Stimulated activated CD8-positive, alpha-beta memory T cell treated with anti-CD3 and anti-CD28 coated beads, Interleukin-12 subunit alpha, Interleukin-12 subunit beta, amount 100 ng/mL, for 4 hours (primary cell): ENCODE measurements around the gene SLC4A1.

ENCODE experiments used
- DNase-seq: peaks from one replicate; pipeline ENCODE4 v3.0.0-alpha.2; 2020; ENCODE audit warnings: low read depth

SLC4A1 gene

DNA sequence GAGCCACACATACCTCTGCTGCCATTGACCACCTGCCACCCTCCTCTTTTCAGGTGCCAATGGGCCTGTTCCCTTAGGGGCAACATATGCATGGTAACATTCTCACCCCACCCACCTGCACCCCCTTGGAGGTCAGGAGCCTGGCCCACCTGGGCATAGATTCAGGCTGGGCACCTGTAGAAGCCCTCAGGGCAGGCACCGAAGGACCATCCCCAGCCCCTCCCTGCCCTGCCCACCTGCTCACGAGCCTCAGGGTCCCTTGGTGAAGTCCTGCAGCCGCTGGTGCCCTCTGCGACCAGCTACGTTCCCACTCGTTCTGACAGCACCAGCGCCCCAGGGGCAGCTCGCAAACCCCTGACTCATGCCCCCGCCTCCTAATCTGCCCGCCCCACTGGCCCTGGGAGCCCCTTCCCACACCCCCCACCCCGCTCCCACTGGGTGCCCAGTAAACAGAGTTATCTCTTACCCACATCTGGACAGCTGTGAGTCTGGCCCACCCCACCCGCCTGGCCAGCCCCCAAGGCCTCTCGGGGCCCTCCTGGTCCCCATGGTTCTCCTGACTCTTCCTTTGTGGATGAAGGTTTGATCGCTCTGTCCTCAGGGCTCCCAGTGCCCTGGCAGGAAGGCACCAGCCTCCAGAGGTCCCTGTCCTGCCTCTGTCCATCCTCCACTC lies at the start of gene SLC4A1:
Gene SLC4A1 (minus strand): TSS at position 318 of the 673 bp plus-strand sequence. CDS start 5,269 bp downstream, outside the sequence.
- DNase-seq = no peak

DNA sequence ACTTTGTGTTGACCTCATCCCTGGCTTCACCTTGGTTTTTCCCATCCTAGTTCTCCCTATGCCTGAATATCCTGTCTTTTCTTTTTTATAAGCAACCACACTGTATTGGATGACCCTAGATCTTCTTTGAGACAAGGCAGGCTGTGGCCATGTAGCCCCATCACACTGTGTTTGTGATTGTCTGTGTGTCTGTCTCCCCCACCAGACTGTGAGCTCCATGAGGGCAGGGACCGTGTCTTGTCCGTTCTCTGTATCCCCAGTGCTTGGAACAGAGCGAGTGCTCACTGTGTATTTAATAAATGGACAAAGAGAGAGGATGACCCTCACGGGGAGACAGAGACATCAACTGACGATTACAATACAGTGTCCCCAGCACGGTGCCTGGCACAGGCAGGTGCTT lies 49.6 kb upstream of the SLC4A1 start:
- DNase-seq = no peak

DNA sequence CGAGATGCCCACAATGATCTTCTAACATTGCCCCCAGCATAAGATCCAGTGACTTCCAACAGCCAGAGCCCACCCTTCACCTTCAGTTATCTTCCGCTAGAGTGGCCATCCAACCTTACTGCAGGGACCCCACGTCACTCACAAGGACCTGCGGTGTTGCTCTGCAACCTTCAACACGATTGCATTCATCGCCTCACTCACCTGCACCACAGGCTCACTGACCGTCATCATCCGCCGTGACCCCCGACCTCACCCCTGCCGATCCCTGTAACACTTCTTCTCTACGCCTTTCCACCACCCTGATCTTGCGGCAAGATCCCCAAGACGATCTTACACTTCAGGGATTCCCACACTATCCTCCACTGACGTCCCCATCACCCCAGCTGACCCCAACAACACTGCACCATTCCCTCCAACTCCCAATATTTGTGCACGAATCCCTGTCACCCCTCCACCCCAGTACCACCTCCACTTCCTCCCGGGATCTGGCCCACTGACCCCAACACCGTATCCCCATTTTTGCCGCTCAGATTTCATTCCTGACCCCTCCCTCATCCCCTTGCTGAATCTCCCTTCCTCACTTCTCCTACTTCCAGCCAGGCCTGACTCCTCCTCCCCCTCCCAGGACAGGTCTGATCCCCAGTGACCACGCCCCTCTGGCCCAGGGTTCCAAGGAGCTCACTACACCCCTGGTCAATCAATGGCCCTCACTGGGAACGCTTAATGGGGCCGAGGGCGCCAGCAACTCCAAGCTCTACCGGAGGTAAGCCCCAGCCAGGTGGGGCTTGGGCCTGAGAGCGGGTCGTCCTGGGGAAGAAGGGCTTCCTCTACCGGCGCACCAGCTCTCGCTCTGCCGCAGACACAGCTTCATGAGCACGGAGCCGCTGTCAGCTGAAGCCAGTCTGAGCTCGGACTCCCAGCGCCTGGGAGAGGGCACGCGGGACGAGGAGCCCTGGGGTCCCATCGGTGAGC lies 48.1 kb upstream of the SLC4A1 start:
- DNase-seq = no peak

DNA sequence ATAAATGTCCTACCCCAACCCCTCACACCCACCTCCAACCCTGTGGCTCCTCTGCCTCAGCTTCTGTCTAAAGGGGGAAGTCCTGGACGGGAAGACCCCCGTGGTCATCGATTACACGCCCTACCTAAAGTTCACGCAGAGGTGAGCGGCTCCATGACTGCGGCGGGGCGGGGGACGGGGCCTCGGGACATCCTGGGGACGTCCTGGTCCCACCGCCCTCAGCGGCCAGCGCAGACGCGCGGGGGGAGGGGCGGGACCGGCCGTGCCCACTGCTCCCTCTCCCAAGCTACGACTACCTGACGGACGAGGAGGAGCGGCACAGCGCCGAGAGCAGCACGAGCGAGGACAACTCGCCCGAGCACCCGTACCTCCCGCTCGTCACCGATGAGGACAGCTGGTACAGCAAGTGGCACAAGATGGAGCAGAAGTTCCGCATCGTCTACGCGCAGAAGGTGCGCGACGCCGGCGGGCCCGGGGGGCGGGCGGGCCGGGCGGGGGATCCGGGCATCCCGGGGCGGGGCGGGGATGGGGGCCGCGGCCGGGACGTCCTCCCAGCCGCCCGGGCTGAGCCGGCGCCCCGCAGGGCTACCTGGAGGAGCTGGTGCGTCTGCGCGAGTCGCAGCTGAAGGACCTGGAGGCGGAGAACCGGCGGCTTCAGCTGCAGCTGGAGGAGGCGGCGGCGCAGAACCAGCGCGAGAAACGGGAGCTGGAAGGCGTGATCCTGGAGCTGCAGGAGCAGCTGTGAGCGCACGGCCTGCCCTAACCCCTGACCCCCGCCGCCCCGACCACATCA lies 47.1 kb upstream of the SLC4A1 start:
- no peak for DNase-seq

DNA sequence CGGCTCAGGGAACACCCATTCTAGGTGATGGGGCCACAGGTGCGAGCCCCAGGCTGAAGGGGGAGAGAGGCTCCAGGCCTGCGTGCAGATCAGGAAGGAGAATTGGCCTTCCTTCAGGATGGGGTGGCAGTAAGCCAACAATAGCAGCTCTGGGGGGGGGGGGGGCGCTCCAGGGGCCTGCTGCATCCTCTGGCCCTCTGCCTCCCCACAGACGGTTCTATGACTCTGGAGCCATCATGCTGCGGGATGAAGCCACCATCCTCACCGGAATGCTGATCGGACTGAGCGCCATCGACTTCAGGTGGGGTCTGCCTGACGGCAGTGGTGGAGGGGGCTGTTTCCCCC lies 46.6 kb upstream of the SLC4A1 start:
- no peak for DNase-seq

DNA sequence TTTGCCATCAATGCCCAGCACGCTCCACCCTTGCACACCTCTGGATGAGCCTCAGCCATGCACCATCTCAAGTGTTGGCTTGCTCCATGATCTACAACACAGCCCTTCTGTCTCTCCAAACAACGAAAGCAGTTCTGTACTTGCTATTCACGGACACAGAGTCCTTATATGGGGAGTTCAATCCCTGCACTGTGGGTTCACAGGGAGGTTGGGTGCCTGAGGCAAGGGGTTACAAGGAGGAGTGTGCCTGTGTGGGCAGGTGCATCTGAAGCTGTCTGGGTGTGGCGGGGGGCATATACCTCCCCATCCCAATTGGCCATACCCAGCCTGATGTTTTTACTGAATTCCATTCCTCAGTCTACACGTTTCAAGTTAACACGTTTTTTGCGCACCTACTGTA lies 46.1 kb upstream of the SLC4A1 start:
- DNase-seq = no peak

DNA sequence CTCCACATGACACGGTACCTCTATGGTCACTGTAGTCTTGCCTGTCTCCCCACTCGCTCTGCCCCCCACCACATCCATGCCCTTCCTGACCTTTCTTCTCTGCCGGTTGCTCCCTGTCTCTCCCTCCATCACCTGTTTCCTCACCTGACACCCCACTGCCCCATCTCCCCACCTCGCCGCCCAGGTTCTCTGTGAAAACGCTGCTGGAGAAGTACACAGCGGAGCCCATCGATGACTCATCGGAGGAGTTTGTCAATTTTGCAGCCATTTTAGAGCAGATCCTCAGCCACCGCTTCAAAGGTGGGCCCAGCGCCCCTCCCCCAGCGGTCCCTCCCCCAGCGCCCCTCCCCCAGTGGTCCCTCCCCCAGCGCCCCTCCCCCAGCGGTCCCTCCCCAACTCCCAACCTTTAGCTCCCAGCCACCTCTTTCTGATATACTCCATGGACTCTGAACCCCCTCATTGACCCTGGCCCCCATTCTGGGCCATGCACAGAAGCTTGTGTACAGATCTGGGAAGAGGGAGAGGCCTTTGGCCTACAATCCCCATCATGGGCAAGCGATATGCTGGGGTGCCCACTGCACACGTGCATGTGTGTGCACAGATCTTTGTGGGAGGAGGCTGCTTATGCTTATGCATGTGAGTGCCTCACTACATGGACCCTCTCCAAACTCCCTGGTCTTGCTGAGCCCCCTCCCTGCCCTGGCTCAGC lies 44.6 kb upstream of the SLC4A1 start:
- DNase-seq = no peak

DNA sequence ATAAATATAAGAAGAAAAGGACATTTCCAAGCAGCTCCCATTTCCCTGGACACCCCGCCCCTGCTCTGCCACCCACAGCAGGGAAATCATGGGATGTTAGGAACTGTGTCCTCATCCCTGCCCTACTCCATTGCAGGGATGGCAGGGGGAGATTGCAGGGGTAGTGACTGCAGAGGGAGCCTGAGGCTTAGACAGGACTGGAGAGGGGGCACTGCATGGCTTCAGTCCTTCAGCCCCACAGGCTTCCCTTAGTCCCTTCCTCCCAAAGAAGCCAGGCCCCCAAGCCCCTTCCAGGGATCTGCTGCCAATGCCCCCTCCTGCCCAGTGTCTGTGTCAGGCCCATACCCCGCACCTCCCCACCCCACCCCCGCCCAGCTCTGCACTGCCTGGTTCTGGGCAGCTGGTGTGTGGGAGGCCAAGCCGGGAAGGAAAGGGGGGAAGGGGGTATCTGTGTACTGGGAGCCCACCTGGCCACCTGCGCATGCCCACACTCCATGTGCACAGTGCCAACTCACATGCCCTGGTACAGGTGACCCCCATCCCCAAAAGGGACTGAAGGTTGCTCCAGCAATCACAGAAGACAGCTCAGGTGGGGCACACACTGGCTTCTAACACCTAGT lies 43.7 kb upstream of the SLC4A1 start:
- no peak for DNase-seq

DNA sequence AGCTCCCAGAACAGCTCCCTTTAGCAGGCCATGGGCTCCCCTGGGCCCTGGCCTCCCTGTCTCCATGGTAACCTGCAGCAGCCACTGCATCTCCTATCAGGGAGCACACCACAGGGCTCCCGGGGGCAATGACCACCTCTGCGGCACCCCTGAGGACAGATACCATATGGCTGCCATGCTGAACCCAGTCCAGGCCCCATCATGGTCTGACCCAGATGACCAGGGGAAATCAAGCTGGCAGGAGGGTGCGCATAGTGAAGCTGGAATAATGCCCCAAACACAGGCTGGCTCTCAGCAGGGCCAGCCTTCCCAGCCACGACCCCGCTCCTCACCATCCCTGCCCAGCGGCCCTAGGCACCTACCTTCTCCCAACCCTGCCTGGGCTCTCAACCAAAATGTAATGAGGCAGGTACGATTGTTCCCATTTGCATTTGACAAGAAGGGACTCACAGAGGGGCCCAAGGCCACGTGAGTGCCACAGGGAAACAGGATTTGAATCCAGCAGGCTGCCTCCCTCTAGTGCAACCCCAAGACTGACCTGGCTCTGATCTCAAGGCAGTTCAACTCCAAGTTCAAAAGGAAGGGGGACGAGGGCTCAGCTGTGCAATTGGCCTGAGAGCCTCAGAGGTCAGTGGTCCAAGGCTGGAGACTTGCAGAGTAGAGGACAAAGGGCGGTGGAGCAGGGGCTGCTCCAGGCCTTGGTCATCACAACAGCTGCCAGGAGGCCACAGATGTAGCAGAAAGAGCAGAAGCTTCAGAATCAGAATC lies 42.9 kb upstream of the SLC4A1 start:
- no peak for DNase-seq

DNA sequence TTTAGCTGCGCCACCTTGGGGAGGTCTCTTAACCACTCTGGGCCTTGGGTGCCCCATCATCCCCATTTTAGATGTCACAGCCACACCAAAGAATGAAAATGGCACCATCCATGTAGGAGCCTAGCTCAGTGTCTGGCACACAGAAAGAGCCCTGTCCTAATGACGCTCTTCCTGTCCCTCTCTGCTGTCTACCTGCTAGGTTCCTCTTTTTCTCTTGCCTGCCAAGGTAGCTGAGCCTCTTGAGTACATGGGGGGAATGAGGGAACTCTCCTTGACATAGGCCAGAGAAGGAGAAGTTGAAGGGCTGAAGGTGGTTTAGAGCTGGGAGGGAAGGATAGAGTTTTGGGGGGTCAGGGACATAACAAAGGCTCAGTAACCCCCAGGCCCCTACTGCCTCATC lies 42.3 kb upstream of the SLC4A1 start:
- no peak for DNase-seq

DNA sequence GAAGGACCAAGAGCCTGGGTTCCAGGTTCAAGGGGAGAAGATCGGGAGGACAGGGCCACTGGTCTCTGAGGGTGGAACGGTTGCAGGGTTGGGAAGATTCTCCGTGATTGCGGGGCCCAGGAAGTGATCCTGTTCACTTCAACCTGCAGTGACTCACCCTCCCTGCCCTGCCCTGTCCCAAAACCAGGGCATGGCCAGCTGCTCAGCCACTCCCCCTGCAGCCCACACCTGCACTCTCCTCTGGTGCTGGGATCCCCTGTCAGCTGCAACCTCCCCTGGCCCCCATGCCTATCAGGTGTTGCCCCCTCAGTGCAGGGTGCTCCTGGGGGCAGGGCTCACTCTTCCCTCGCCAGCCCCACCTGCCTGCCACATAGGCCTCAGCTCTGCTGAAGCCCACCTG lies 41.5 kb upstream of the SLC4A1 start:
- no peak for DNase-seq

DNA sequence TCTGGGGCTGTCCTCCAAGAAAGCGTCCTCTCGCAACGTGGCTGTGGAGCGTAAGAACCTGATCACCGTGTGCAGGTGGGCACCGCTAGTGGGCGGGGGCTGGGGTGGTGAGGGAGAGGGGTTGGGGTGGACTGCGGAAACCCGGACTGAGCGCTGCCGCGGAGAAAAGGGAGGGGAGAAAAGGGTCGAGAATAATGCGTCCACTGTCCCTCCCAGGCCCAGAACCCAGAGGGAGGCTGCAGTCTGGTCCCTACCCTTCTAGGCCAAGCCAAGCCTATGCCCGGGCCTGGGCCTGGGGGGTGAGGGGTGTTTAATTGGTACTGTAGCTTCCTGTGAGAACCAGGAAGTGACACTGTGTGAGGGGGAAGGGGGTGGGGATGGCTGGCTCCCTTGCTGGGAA lies 40.9 kb upstream of the SLC4A1 start:
- no peak for DNase-seq

DNA sequence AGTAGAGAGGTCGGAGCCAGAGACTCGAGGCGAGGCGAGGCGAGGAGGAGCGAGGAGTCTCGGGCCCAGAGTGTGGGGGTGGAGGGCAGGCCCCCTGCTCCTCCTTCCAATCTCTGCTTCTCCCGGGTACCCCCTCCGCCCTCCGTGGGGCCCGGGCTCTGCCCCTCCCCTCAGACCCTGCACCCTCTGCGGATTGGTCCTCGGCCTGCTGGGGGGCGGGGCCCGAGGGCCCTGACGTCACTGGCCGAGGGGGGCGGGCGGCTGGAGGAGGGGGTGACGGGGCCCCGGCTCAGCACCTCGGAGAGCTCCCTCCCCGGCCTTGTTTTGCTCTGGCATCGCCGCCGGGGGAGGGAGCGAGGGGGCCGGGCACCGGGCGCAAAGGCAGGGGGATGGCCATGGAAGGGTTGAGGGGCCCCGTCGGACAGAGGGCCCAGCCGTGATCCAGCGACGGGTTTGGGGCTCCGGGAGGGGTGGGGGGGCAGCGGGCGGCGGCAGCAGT lies 40.4 kb upstream of the SLC4A1 start, which contains the start of gene RUNDC3A:
Gene RUNDC3A (plus strand): TSS at position 282 of the 499 bp plus-strand sequence. CDS start 232 bp downstream, outside the sequence.
- peak; percentile 68 for DNase-seq

DNA sequence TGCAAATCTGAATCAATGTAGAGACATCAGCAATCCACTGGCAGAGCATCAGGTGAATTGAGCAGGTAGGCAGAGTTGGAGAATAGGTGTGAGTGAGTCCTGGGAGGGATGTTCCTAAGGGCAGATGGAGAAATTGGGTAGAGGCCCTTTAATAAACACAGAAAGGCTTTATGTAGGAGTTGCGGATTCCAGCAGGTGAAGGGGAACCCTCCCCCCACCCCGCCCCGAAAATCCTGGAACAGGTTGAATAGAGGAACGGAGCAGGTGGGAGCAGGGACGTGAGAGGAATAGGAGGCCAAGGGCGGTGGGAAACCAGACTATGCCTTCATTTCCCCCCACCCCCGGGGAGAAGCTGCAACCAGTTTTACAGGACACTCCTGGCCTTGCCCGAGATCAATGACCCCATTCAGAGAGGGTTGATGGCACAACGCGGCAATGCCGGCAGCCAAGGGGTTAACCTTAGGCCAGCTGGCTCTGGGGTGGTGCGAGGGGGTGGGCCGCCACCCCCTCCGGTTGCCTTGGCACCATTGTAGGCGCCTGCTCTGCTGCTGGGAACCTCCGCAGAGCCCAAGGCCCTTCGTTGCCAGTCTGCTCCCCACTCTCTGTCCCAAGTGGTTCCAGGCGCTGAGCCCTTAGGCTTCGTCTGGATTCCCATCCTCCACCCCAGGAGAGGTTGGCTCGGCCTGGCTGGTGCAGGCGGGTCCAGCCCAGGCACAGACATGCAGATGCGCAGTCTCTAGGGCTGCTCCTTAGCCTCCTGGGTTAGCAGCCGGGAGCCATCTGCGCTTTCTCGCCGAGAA lies 39.7 kb upstream of the SLC4A1 start:
- no peak for DNase-seq

DNA sequence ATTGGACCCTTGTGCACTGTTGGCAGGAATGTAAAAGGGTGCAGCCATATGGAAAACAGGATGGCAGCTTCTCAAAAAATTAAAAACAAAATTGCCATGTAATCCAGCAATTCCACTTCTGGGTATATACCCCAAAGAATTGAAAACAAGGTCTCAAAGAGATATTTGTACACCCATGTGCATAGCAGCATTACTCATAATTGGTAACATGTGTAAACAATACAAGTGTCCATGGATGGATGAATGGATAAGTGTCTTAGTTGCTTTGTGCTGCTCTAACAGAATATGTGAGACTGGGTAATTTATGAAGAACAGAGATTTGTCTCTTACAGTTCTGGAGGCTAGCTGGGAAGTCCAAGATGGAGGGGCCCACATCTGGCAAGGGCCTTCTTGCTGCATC lies 36.7 kb upstream of the SLC4A1 start:
- no peak for DNase-seq

DNA sequence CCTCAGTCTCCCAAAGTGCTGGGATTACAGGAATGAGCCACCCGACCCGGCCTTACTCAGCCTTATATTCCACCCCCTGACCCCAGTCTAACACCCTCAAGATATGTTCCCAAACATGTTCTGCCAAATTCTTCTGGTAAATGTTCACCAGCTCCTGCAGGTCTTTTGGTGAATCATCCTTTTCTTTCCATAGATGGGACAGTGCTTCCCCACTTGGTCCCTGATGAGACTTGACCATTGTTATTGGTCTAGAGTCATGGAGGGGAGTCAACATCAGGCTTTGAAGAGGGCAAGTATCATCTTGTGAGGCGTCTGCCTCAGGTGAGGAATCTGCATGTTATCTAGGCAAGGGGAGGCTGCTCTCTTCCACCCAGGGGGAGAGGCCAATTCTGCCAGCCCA lies 30.0 kb upstream of the SLC4A1 start:
- DNase-seq = no peak

DNA sequence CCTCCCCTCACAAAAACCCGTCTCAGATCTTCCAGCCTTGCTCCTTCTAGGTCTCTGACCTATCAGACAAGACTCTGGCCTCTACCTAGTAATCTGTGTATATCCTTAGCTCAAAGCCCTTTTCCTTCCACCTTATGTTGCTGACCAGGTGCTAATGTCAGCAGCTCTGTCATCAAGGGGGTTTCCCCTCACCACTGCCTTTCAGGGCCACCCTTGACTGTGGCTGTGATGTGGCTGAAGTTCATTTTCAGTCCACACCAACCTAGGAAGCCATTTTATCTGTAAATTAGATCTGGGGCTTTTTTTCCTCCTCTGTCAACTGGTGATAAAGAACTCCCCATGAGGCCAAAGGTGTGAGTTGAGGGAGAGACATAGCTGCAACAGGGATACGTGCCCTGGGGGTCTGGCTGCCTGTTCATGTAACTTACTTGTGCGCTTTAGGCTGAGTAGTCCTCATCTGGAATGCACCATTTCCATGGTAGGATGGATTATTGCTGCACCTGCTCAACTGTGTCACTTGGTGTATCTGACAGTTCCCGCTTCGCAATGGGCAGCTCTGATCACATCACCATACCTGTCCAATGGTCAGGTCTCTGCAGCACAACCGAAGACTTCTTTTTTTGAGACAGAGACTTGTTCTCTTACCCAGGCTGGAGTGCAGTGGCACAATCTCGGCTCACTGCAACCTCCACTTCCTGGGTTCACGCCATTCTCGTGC lies 25.7 kb upstream of the SLC4A1 start:
- no peak for DNase-seq

DNA sequence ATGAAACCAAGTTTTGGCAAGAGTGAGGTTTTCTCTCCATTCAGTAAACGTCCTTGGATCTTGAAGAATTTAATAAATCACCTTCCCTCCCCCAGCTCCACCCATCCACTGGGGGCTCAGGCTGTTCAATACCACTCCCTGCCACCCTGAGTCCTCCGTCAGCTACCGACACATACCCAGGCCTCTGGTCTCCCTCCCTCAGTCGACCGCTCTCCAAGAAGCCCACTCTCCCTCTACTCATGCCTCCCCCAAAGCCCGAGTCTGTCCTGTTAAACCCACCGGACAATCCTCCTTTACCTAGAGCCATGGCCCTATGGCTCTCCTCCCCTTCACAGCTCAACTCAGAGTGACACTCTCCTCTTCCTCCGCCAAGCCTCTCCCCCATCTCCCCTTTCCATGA lies 19.7 kb upstream of the SLC4A1 start:
- DNase-seq = no peak

DNA sequence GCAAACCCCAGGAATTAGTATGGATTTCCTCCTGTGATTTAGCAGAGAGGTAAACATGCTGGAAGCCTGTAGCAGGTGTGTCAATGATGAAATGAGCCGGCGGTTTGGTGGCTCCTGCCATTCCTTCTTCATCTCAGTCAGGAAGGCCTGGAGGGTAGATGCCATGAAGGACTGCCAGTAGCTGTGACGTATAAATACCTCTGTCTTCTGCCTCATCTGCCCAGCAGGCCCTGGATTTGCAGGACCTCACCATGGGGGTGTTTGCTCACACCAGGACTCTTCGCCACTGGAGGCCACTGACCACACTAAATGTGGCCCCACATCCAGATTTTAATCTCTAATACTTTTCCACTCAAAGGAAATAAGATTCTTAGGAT lies 16.1 kb upstream of the SLC4A1 start:
- DNase-seq = no peak
